Right lobe of liver (tissue), 4 donors: ENCODE results near the gene BCAN.

ENCODE experiments used
- POLR2A ChIP-seq: fragments of 450-650 bp; IDR thresholded peaks from one replicate; pipeline ENCODE4 v1.6.1; 2017; ENCODE audit warnings: antibody characterized with exemption, mild to moderate bottlenecking
- TF ChIP-seq, protein P1 (sequence below), 4 donors: fragments of 200-600 bp in 3 of 4; fragments of 450-650 bp in 1 of 4; IDR thresholded peaks; one replicate each; pipeline versions ENCODE4 v1.5.1 to v1.8.0; 2016 to 2022; ENCODE audit warnings: antibody characterized with exemption in 4 of 4, mild to moderate bottlenecking in 2 of 4
- donor health status: DM: no; HTN: no; CAD: no.
- donor health status: DM: no; HTN: no; CAD: no.
- donor health status: DM: no; HTN: yes; CAD: no.

GRCh38 chr1:156655151-156655903 is 13.4 kb downstream of the BCAN start:
- TF ChIP-seq, protein P1, sequence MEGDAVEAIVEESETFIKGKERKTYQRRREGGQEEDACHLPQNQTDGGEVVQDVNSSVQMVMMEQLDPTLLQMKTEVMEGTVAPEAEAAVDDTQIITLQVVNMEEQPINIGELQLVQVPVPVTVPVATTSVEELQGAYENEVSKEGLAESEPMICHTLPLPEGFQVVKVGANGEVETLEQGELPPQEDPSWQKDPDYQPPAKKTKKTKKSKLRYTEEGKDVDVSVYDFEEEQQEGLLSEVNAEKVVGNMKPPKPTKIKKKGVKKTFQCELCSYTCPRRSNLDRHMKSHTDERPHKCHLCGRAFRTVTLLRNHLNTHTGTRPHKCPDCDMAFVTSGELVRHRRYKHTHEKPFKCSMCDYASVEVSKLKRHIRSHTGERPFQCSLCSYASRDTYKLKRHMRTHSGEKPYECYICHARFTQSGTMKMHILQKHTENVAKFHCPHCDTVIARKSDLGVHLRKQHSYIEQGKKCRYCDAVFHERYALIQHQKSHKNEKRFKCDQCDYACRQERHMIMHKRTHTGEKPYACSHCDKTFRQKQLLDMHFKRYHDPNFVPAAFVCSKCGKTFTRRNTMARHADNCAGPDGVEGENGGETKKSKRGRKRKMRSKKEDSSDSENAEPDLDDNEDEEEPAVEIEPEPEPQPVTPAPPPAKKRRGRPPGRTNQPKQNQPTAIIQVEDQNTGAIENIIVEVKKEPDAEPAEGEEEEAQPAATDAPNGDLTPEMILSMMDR (IDR thresholded peaks at IDR 0.05), result no peak
- no peak for TF ChIP-seq POLR2A
